HepG2 (cell line): ENCODE data around the gene NEU4. TPM values are rescaled to one million over a fixed set of nuclear protein-coding genes. Genes with fewer than 3 reads are reported as not detected.

Experiments used
- ATAC-seq: fragments of 200-7000 bp; cut with Tn5 transposase; 3 replicates; pipeline ENCODE4 v1.9.1; 2020; ENCODE audit warnings: mild to moderate bottlenecking, moderate library complexity
- BruUV-seq: library from RNA; stranded (reverse); fragments of 400-500 nt; replicated peaks from 2 replicates; lab custom pipeline; 2021; lab: Mats Ljungman, UMichigan
- CTCF ChIA-PET: fragments of 300-600 bp; formaldehyde crosslinking; extraction: SDS; loops from one replicate; lab custom pipeline; 2021; ENCODE audit warnings: low total read pairs, inconsistent platforms, low intra/inter-chr PET ratio; lab: Yijun Ruan, JAX
- POLR2A ChIA-PET: fragments of 350-600 bp; sonication (Branson Sonifier 250); formaldehyde crosslinking; loops from one replicate; lab custom pipeline; 2020; ENCODE audit warnings: antibody characterized with exemption, inconsistent platforms; lab: Yijun Ruan, JAX
- DNase-seq: peaks from one replicate; pipeline ENCODE4 v3.0.0-alpha.2; 2015; ENCODE audit warnings: low spot score
- FAIRE-seq: peaks from 3 replicates; lab custom pipeline; 2011; peaks lifted over from hg19 to GRCh38; lab: Jason Lieb, UNC
- H2AFZ ChIP-seq: one replicate; pipeline ENCODE4 v1.6.1; 2011; ENCODE audit warnings: low read length, inconsistent platforms
- H3K27ac ChIP-seq: fragments of 300-600 bp; 3 replicates; pipeline ENCODE4 v1.8.0; 2011; ENCODE audit warnings: mixed run types, mild to moderate bottlenecking, mixed read lengths, low read length, inconsistent platforms; ENCODE audit not compliant: insufficient read depth; ENCODE audit errors: extremely low read length
- H3K27me3 ChIP-seq, 2 experiments: fragments of 200-600 bp in 1 of 2; 2 replicates in 1 of 2; 3 replicates in 1 of 2; pipeline versions ENCODE4 v1.6.0 to v1.8.0; 2011; ENCODE audit warnings: low read length in 2 of 2, mild to moderate bottlenecking in 2 of 2, moderate library complexity in 2 of 2, inconsistent platforms in 1 of 2; ENCODE audit not compliant: insufficient read depth in 2 of 2, control insufficient read depth in 1 of 2
- H3K36me3 ChIP-seq, 2 experiments: fragments of 200-600 bp in 1 of 2; replicated peaks in 1 of 2; 2 replicates in 1 of 2; 3 replicates in 1 of 2; pipeline versions ENCODE4 v1.5.1 to v1.8.0; 2011; ENCODE audit warnings: low read length in 2 of 2, inconsistent platforms in 1 of 2; ENCODE audit not compliant: insufficient read depth in 2 of 2, control insufficient read depth in 1 of 2
- H3K4me1 ChIP-seq: 2 replicates; pipeline ENCODE4 v1.5.1; 2012; ENCODE audit warnings: low read length, inconsistent platforms; ENCODE audit not compliant: insufficient read depth
- H3K4me2 ChIP-seq: 2 replicates; pipeline ENCODE4 v1.6.0; 2011; ENCODE audit warnings: low read depth, low read length, inconsistent platforms
- H3K4me3 ChIP-seq, 3 experiments: fragments of 200-600 bp in 1 of 3; sonication (generic), shearing (Covaris generic) in 1 of 3; replicated peaks in 1 of 3; 2 replicates each; pipeline ENCODE4 v1.5.1; 2011 to 2016; ENCODE audit warnings: low read length in 3 of 3, inconsistent platforms in 2 of 3, low read depth in 2 of 3, mild to moderate bottlenecking in 2 of 3, control low read depth in 1 of 3, mixed read lengths in 1 of 3; ENCODE audit not compliant: insufficient read depth in 1 of 3
- H3K79me2 ChIP-seq: one replicate; pipeline ENCODE4 v1.6.1; 2011; ENCODE audit warnings: low read length, inconsistent platforms; ENCODE audit not compliant: insufficient read depth
- H3K9ac ChIP-seq: 2 replicates; pipeline ENCODE4 v1.6.0; 2011; ENCODE audit warnings: mild to moderate bottlenecking, low read depth, low read length, inconsistent platforms; ENCODE audit not compliant: insufficient read depth
- H3K9me3 ChIP-seq: 2 replicates; pipeline ENCODE4 v1.5.1; 2012; ENCODE audit warnings: mild to moderate bottlenecking, low read length
- H4K20me1 ChIP-seq: 2 replicates; pipeline ENCODE4 v1.6.0; 2011; ENCODE audit warnings: inconsistent platforms, mild to moderate bottlenecking, low read length, moderate library complexity; ENCODE audit not compliant: insufficient read depth
- ATF4 ChIP-seq, 2 experiments: fragments of 450-650 bp in 1 of 2; sonication (generic) in 1 of 2; formaldehyde crosslinking; IDR thresholded peaks; 2 replicates each; pipeline versions ENCODE4 v1.5.0 to v1.8.0; 2020 to 2022; ENCODE audit warnings: mild to moderate bottlenecking in 1 of 2, missing genetic modification reagents in 1 of 2
- CCDC6 ChIP-seq: sonication (generic); formaldehyde crosslinking; IDR thresholded peaks from 2 replicates; pipeline ENCODE4 v1.8.1; 2022; ENCODE audit warnings: mild to moderate bottlenecking, missing genetic modification reagents, moderate library complexity
- E2F2 ChIP-seq: sonication (generic); formaldehyde crosslinking; IDR thresholded peaks from 2 replicates; pipeline ENCODE4 v1.4.0; 2020; ENCODE audit warnings: missing genetic modification reagents, borderline replicate concordance
- FLYWCH1 ChIP-seq: sonication (generic); formaldehyde crosslinking; IDR thresholded peaks from 2 replicates; pipeline ENCODE4 v1.8.1; 2023; ENCODE audit warnings: mild to moderate bottlenecking, missing genetic modification reagents
- FOXA1 ChIP-seq, 2 experiments: fragments of 450-650 bp in 1 of 2; sonication (generic) in 1 of 2; formaldehyde crosslinking in 1 of 2; IDR thresholded peaks; 2 replicates each; pipeline versions ENCODE4 v1.4.0 to v1.6.1; 2016 to 2020; ENCODE audit warnings: missing genetic modification reagents in 1 of 2
- KLF13 ChIP-seq: sonication (generic); formaldehyde crosslinking; IDR thresholded peaks from 2 replicates; pipeline ENCODE4 v1.4.0; 2020; ENCODE audit warnings: mild to moderate bottlenecking, missing genetic modification reagents
- PTBP1 ChIP-seq: fragments of 200-400 bp; formaldehyde crosslinking; IDR thresholded peaks from 2 replicates; pipeline ENCODE4 v1.6.1; 2018; ENCODE audit warnings: low read length, low read depth; ENCODE audit not compliant: poor library complexity, severe bottlenecking
- TOE1 ChIP-seq: sonication (generic); formaldehyde crosslinking; IDR thresholded peaks from 2 replicates; pipeline ENCODE4 v1.4.0; 2020; ENCODE audit warnings: mild to moderate bottlenecking, missing genetic modification reagents
- ZBTB7A ChIP-seq: sonication (generic); formaldehyde crosslinking; IDR thresholded peaks from 2 replicates; pipeline ENCODE4 v1.8.0; 2022; ENCODE audit warnings: mild to moderate bottlenecking, missing genetic modification reagents
- ZNF841 ChIP-seq: sonication (generic); formaldehyde crosslinking; IDR thresholded peaks from 2 replicates; pipeline ENCODE4 v1.8.1; 2023; ENCODE audit warnings: missing genetic modification reagents, borderline replicate concordance
- whole genome bisulfite sequencing: methylation state at CpG from one replicate; pipeline ENCODE4 v1.1.6; 2017; ENCODE audit warnings: low lambda C conversion rate; 5-methylcytosine and 5-hydroxymethylcytosine counted together
- in situ Hi-C: cut with HindIII; loops from 2 replicates; pipeline ENCODE4 v1.10.0; 2017; ENCODE audit warnings: low pct_unique_long_range_greater_than_20kb; ENCODE audit not compliant: extremely low pct_ligation_motif_present
- intact Hi-C: fragments of 100-400 bp; cut with micrococcal nuclease; formaldehyde crosslinking; loops from one replicate; pipeline ENCODE4 v1.10.0; 2022; ENCODE audit not compliant: unreplicated experiment
- polyA plus RNA-seq, 8 experiments: library from polyadenylated mRNA; depleted of rRNA in 3 of 8; stranded (reverse) in 7 of 8; unstranded in 1 of 8; fragments of >200 nt; fragmentation: Illumina TruSeq in 4 of 8; extraction: Trizol in 4 of 8; gene quantifications; 2 replicates each; pipeline versions ENCODE4 v1.2.1 to v1.2.3, GENCODE V29; 2011 to 2016; ENCODE audit warnings: low read depth in 4 of 8, missing spikeins in 1 of 8, mixed read lengths in 1 of 8; ENCODE audit not compliant: insufficient read depth in 1 of 8
- total RNA-seq, 5 experiments: library from RNA; depleted of rRNA; stranded (reverse); fragments of >200 nt; fragmentation: Illumina TruSeq; extraction: Trizol; gene quantifications; 2 replicates each; pipeline ENCODE4 v1.2.3, GENCODE V29; 2016; ENCODE audit warnings: low read depth in 1 of 5
- TF ChIP-seq, protein P1 (sequence below): sonication (generic); formaldehyde crosslinking; IDR thresholded peaks from 2 replicates; pipeline ENCODE4 v1.5.1; 2020; ENCODE audit warnings: missing genetic modification reagents, mild to moderate bottlenecking, borderline replicate concordance

NEU4 gene
- total and polyA plus RNA-seq, 2 of the 13 experiments (the other 11 are each of a cell fraction or from before 2014, with no cell fraction given): 53.5 to 107 TPM

DNA sequence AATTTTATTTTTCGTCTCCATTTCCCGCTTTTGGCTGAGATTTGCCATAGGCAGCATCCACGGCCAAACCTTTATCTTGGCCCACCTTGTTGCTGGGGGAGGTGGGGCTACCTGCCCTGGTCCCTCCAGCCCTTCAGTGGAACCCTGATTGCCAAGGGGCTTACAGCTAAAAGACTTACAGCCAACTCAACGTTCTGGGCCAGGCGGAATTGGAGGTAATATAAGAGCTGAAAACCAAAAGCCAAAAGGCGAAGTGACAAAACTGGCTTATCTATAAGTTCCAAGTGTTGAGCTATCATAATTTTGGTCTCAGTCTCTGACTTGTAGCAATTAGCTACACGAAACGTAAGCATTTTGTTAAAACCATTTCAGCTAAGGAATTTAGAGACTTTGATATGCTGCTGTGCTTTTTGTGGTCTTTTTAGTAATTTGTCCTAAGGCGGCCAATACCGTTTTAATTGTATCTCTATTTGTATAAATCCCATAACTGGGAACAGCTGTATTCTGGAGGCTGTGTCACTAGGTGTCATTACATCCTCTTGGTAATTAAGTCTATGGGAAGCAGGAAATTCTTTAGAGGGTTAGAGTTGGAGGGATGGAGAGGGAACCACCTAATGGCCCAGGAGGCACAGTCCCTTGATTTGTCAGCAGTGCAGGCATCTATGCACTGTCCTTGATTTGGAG lies 25.7 kb downstream of the NEU4 start:
- H3K36me3 ChIP-seq: no peaks in the 10 kb centered on the region
- no peak overlapping the region for H3K4me2 ChIP-seq
- no peaks in the 10 kb centered on the region for H4K20me1 ChIP-seq
- ChIA-PET POLR2A (interaction anchor here (0.9 kb wide), 1 partner anchor 26 kb away, joined by 3 read pairs; the partner anchor contains the start of gene NEU4), CTCF (no interaction called here)
- H3K79me2 ChIP-seq: no peaks in the 10 kb centered on the region
- FAIRE-seq (no peak), ATAC-seq (no peak), DNase-seq (no peak)
- in situ Hi-C loops (no loop called here), intact Hi-C loops (no loop called here)
- TF ChIP-seq ZNF841 (CRISPR knock-in tag) (no peak), FOXA1 (IDR thresholded peaks at IDR 0.05) (no peak), FOXA1 (CRISPR knock-in tag; IDR thresholded peaks at IDR 0.05) (no peak), FLYWCH1 (CRISPR knock-in tag) (no peak), KLF13 (CRISPR knock-in tag) (no peak), PTBP1 (no peak), E2F2 (CRISPR knock-in tag) (no peak), ATF4 (CRISPR knock-in tag; IDR thresholded peaks at IDR 0.05) (no peak), CCDC6 (CRISPR knock-in tag) (no peak), ZBTB7A (CRISPR knock-in tag) (no peak), TOE1 (CRISPR knock-in tag) (no peak)
- TF ChIP-seq, protein P1, sequence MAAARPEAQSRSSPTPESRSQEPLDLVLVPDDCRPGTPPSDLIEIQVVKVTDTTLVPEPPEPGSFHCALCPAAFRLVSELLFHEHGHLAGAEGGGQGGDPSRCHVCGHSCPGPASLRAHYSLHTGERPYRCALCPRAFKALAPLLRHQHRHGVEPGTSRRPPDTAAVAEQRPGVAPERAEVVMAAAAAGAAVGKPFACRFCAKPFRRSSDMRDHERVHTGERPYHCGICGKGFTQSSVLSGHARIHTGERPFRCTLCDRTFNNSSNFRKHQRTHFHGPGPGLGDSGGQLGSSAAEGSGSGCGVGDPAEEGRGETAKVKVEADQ (CRISPR knock-in tag): no peak
- H3K27me3 ChIP-seq: peaks cover 0 to 41% of the 10 kb centered on the region in 2 experiments; a peak in 4 of 5 replicates
- H2AFZ ChIP-seq: no peak overlapping the region
- BruUV-seq: no TSS peak
- no peaks in the 10 kb centered on the region for H3K9me3 ChIP-seq
- H3K4me3 ChIP-seq: no peak overlapping the region
- peaks cover 7% of the 10 kb centered on the region; the same call in 1 of the 2 replicates for H3K4me1 ChIP-seq
- no peak overlapping the region for H3K9ac ChIP-seq
- H3K27ac ChIP-seq: no peak overlapping the region
- WGBS: 72% methylated on average over 10 of the region's 10 CpGs
